Endothelial cell of umbilical vein (primary cell): ENCODE measurements around the gene ZNF10.

ENCODE experiments used
- EZH2 ChIP-seq: IDR thresholded peaks from 2 replicates; pipeline ENCODE4 v1.6.1; 2012; ENCODE audit warnings: borderline replicate concordance, low read depth, mild to moderate bottlenecking, moderate library complexity, low read length, inconsistent platforms; ENCODE audit not compliant: severe bottlenecking
- JUN ChIP-seq: IDR thresholded peaks from 2 replicates; pipeline ENCODE4 v1.6.1; 2011; ENCODE audit warnings: borderline replicate concordance, low read depth; ENCODE audit not compliant: insufficient read length, insufficient read depth
- MYC ChIP-seq: IDR thresholded peaks from one replicate; pipeline ENCODE4 v1.6.1; 2011; ENCODE audit warnings: mild to moderate bottlenecking, low read depth, low read length
- POLR2A ChIP-seq: IDR thresholded peaks from 2 replicates; pipeline ENCODE4 v1.6.1; 2012; ENCODE audit warnings: low read depth, mild to moderate bottlenecking, control low read depth, low read length
- POLR2AphosphoS5 ChIP-seq: IDR thresholded peaks from 2 replicates; pipeline ENCODE4 v1.6.1; 2012; ENCODE audit warnings: low read depth, mild to moderate bottlenecking, control low read depth, low read length, moderate library complexity; ENCODE audit not compliant: insufficient read depth
- TF ChIP-seq, protein P1 (sequence below), 2 donors: IDR thresholded peaks; 1 replicate in 1 of 2; 2 replicates in 1 of 2; pipeline ENCODE4 v1.5.1; 2011; ENCODE audit warnings: low read length in 2 of 2, mild to moderate bottlenecking in 2 of 2, moderate library complexity in 2 of 2, control low read depth in 1 of 2, inconsistent platforms in 1 of 2, low read depth in 1 of 2; ENCODE audit not compliant: insufficient read depth in 1 of 2; ENCODE audit errors: extremely low read depth in 1 of 2
- TF ChIP-seq, protein P2 (sequence below): IDR thresholded peaks from 2 replicates; pipeline ENCODE4 v1.6.1; 2011; ENCODE audit not compliant: insufficient read depth, insufficient read length

DNA sequence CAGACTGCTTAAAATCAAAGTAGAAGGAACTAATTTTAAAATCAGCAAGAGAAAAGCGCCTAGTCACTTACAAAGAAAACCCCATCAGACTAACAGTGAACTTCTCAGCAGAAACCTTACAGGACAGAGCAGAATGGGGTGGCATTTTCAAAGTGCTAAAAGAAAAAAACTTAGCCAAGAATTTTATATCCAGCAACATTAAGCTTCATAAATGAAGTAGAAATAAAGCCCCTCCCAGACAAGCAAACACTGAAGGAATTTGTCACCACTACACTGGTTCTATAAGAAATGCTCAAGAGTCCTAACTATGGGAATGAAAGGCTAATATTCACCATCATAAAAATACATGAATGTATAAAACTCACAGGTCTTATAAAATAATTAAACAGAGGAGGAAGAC lies 44.5 kb downstream of the ZNF10 start:
- no peak for TF ChIP-seq EZH2
- TF ChIP-seq, protein P1, sequence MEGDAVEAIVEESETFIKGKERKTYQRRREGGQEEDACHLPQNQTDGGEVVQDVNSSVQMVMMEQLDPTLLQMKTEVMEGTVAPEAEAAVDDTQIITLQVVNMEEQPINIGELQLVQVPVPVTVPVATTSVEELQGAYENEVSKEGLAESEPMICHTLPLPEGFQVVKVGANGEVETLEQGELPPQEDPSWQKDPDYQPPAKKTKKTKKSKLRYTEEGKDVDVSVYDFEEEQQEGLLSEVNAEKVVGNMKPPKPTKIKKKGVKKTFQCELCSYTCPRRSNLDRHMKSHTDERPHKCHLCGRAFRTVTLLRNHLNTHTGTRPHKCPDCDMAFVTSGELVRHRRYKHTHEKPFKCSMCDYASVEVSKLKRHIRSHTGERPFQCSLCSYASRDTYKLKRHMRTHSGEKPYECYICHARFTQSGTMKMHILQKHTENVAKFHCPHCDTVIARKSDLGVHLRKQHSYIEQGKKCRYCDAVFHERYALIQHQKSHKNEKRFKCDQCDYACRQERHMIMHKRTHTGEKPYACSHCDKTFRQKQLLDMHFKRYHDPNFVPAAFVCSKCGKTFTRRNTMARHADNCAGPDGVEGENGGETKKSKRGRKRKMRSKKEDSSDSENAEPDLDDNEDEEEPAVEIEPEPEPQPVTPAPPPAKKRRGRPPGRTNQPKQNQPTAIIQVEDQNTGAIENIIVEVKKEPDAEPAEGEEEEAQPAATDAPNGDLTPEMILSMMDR (IDR thresholded peaks at IDR 0.05; ENCODE audit: extremely low read depth in 1 of 2, insufficient read depth in 1 of 2, low read depth in 1 of 2, low read length in 2 of 2): no peak
- TF ChIP-seq POLR2A: no peak
- no peak for TF ChIP-seq MYC
- TF ChIP-seq, protein P2, sequence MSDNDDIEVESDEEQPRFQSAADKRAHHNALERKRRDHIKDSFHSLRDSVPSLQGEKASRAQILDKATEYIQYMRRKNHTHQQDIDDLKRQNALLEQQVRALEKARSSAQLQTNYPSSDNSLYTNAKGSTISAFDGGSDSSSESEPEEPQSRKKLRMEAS: no peak
- TF ChIP-seq POLR2AphosphoS5: no peak
- no peak for TF ChIP-seq JUN
